Upper lobe of left lung (tissue), 4 donors: ENCODE results near the gene ZNF618.

ENCODE experiments used
- CTCF ChIP-seq, 6 experiments: fragments of 450-650 bp in 4 of 6; fragments of 200-600 bp in 2 of 6; sonication (generic) in 2 of 6; IDR thresholded peaks; one replicate each; pipeline ENCODE4 v1.5.1; 2016 to 2019; ENCODE audit warnings: antibody characterized with exemption in 6 of 6
- POLR2A ChIP-seq, 4 donors: fragments of 450-650 bp; IDR thresholded peaks; one replicate each; pipeline ENCODE4 v1.5.1; 2016 to 2017; ENCODE audit warnings: antibody characterized with exemption in 4 of 4, mild to moderate bottlenecking in 2 of 4
- POLR2AphosphoS5 ChIP-seq, 2 donors: sonication (generic); formaldehyde crosslinking; IDR thresholded peaks; one replicate each; pipeline ENCODE4 v1.5.1; 2017; ENCODE audit warnings: antibody characterized with exemption in 2 of 2

- TF ChIP-seq POLR2A (IDR thresholded peaks at IDR 0.05): no peak
- TF ChIP-seq CTCF (IDR thresholded peaks at IDR 0.05): no peak
- no peak for TF ChIP-seq POLR2AphosphoS5 (IDR thresholded peaks at IDR 0.05)
Measured at GRCh38 chr9:113953531-113953930, 77.4 kb downstream of the ZNF618 start.
